GM06990 (cell line): Measurements from ENCODE around the gene RPS6KA4.

Experiments
- DNase-seq: peaks from one replicate; pipeline ENCODE4 v3.0.0-alpha.2; 2011; ENCODE audit not compliant: insufficient read length; ENCODE audit errors: extremely low read depth
- H3K27me3 ChIP-seq: replicated peaks from 2 replicates; pipeline ENCODE4 v1.6.0; 2011; ENCODE audit warnings: low read length; ENCODE audit not compliant: control insufficient read depth, insufficient read depth
- H3K36me3 ChIP-seq: 2 replicates; pipeline ENCODE4 v1.5.1; 2011; ENCODE audit warnings: low read length; ENCODE audit not compliant: control insufficient read depth, insufficient read depth
- H3K4me3 ChIP-seq: replicated peaks from 2 replicates; pipeline ENCODE4 v1.5.1; 2011; ENCODE audit warnings: low read depth, mild to moderate bottlenecking, control low read depth, low read length
- TF ChIP-seq, protein P1 (sequence below): IDR thresholded peaks from 2 replicates; pipeline ENCODE4 v1.5.1; 2011; ENCODE audit warnings: low read length, control low read depth, mild to moderate bottlenecking, inconsistent platforms; ENCODE audit not compliant: insufficient read depth, poor library complexity, severe bottlenecking

Gene RPS6KA4

GRCh38 chr11:64352099-64352994 is 6.6 kb upstream of the RPS6KA4 start:
- TF ChIP-seq, protein P1, sequence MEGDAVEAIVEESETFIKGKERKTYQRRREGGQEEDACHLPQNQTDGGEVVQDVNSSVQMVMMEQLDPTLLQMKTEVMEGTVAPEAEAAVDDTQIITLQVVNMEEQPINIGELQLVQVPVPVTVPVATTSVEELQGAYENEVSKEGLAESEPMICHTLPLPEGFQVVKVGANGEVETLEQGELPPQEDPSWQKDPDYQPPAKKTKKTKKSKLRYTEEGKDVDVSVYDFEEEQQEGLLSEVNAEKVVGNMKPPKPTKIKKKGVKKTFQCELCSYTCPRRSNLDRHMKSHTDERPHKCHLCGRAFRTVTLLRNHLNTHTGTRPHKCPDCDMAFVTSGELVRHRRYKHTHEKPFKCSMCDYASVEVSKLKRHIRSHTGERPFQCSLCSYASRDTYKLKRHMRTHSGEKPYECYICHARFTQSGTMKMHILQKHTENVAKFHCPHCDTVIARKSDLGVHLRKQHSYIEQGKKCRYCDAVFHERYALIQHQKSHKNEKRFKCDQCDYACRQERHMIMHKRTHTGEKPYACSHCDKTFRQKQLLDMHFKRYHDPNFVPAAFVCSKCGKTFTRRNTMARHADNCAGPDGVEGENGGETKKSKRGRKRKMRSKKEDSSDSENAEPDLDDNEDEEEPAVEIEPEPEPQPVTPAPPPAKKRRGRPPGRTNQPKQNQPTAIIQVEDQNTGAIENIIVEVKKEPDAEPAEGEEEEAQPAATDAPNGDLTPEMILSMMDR = no peak
- no peak overlapping the region for H3K4me3 ChIP-seq
- no peaks in the 10 kb centered on the region for H3K27me3 ChIP-seq
- DNase-seq = no peak
- H3K36me3 ChIP-seq = peaks cover 27% of the 10 kb centered on the region

GRCh38 chr11:64352995-64353714 is 5.8 kb upstream of the RPS6KA4 start:
- DNase-seq = no peak
- no peak overlapping the region for H3K4me3 ChIP-seq
- TF ChIP-seq, protein P1 = no peak

DNA sequence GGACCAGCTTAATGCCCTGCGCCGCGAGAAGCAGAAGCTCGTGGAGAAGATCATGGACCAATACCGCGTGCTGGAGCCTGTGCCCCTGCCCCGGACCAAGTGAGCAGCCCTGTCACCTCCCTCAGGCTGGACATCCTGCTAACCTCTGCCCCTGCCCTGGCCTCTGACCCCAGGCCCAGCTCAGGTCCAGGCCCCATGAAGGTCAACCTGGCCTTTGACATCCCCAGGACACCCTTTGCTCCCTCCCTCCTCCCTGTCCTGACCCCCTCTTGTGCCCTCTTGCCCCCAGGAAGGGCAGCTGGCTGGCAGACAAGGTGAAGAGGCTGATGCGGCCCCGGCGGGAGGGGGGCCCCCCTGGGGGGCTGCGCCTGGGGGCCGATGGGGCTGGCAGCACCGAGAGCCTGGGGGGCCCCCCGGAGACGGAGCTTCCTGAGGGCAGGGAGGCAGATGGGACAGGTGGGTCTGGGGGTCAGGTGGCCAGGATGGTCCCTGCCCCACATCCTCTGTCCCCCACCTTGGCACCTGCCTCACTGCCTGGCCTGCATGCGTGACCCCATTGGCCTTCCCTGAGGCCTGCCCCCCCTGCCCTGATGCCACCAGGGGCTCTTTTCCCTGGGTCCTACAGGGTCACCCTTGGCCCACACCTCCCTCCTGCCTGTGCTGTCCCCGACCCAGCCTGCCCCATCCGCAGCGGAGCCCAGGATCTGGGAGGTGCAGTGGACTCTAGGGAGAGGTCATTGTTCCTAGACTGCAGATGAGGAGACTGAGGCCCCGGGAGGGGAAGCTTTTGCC is 5.1 kb upstream of the RPS6KA4 start:
- H3K27me3 ChIP-seq = no peaks in the 10 kb centered on the region
- no peak for DNase-seq
- no peak overlapping the region for H3K4me3 ChIP-seq
- TF ChIP-seq, protein P1 = no peak
- H3K36me3 ChIP-seq = peaks cover 27% of the 10 kb centered on the region

More at GRCh38 chr11:64352995-64353714, 5.8 kb upstream of the RPS6KA4 start:
- Histone ChIP-seq H3K36me3 (peaks cover 29% of the 10 kb centered on the region), H3K27me3 (no peaks in the 10 kb centered on the region)

DNA sequence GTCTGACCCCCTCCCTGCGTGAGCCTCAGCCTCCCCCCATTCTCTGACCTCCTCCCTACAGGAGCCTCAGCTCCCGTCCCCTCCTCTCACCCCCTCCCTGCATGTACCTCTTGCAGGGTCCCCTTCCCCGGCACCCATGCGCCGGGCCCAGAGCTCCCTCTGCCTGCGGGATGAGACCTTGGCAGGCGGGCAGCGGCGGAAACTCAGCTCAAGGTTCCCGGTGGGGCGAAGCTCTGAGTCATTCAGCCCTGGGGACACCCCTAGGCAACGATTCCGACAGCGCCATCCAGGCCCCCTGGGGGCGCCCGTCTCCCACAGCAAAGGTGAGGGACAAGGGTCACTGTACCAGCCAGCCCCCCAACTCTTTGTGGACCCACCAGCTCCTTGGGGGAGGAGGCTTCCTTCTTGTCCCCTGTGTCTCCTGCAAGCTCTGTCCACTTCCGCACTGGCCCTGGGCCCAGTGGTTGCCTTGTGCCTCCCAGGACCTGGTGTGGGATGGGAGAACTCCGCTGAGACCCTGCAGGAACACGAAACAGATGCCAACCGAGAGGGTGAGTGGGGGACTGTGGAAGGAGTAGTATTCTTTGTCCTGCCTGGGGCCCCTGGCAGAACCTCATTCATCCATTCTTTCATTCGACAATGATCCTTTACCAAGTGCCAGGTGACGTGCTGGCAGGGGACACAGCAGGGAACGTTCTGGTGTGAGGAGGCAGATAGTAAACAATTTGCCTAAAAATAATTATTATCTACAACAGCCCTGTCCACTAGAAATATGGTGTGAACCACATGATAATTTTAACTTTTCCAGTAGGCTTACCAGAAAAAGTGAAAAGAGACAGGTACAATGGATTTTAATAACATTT is 3.7 kb upstream of the RPS6KA4 start:
- DNase-seq = peak; percentile 64
- H3K4me3 ChIP-seq = no peak overlapping the region
- no peaks in the 10 kb centered on the region for H3K27me3 ChIP-seq
- peaks cover 20% of the 10 kb centered on the region for H3K36me3 ChIP-seq
- TF ChIP-seq, protein P1 = peak; percentile 64
